Activated naive CD4-positive, alpha-beta T cell treated with anti-CD3 and anti-CD28 coated beads for 36 hours (primary cell): Measurements from ENCODE around the gene CELSR1. TPM values are rescaled to one million over a fixed set of nuclear protein-coding genes. Genes with fewer than 3 reads are reported as not detected.
"Not testable (repeated sequence)": the region's sequence is repeated elsewhere in the genome, so short reads cannot be mapped to it uniquely, and the experiment has no call there.

ENCODE experiments used
- CTCF ChIA-PET: fragments of 350-600 bp; sonication (Branson Sonifier 250); formaldehyde crosslinking; loops from one replicate; lab custom pipeline; 2021; ENCODE audit warnings: antibody characterized with exemption; lab: Charles Lee
- DNase-seq: peaks from one replicate; pipeline ENCODE4 v3.0.0-alpha.2; 2020
- H3K27ac Mint-ChIP-seq: one replicate; pipeline ENCODE4 v1.8.0; 2021; ENCODE audit warnings: mild to moderate bottlenecking, mixed read lengths
- H3K27me3 Mint-ChIP-seq: one replicate; pipeline ENCODE4 v1.8.0; 2021; ENCODE audit warnings: low read depth, mixed read lengths
- H3K36me3 Mint-ChIP-seq: one replicate; pipeline ENCODE4 v1.8.0; 2021; ENCODE audit warnings: low read depth, mixed read lengths
- H3K4me1 Mint-ChIP-seq: one replicate; pipeline ENCODE4 v1.8.0; 2021; ENCODE audit warnings: low read depth, mixed read lengths
- H3K4me3 Mint-ChIP-seq: one replicate; pipeline ENCODE4 v1.8.0; 2021; ENCODE audit warnings: mild to moderate bottlenecking, moderate library complexity, mixed read lengths
- H3K9me3 Mint-ChIP-seq: one replicate; pipeline ENCODE4 v1.8.0; 2021; ENCODE audit warnings: mixed read lengths
- intact Hi-C: fragments of 100-400 bp; cut with micrococcal nuclease; formaldehyde crosslinking; loops from one replicate; pipeline ENCODE4 v1.15.1; 2023
- total RNA-seq, 2 experiments: library from RNA; stranded (reverse); gene quantifications; one replicate each; pipeline ENCODE4 v1.2.3, GENCODE V29; 2021

CELSR1 gene
- total RNA-seq, 2 experiments from 2014 or later = 0.17 to 0.25 TPM

- CTCF ChIA-PET = interaction anchor here (0.5 kb wide), 1 partner anchor 206 kb away, joined by 3 read pairs; no protein-coding TSS in a partner anchor
- Mint-ChIP-seq H3K9me3 (no peaks in the 10 kb centered on the region), H3K4me1 (no peaks in the 10 kb centered on the region), H3K4me3 (no peak overlapping the region), H3K27ac (no peak overlapping the region), H3K36me3 (peaks cover 9% of the 10 kb centered on the region), H3K27me3 (no peaks in the 10 kb centered on the region)
- intact Hi-C loops = no loop called here
- no peak for DNase-seq
Measured at GRCh38 chr22:46323162-46323561, 214.3 kb downstream of the CELSR1 start.

GRCh38 chr22:46322711-46323110, 214.7 kb downstream of the CELSR1 start:
- Mint-ChIP-seq H3K4me1 (no peaks in the 10 kb centered on the region), H3K9me3 (no peaks in the 10 kb centered on the region), H3K27me3 (no peaks in the 10 kb centered on the region)

GRCh38 chr22:46320716-46321386, 216.6 kb downstream of the CELSR1 start:
- Mint-ChIP-seq H3K27ac (no peak overlapping the region), H3K4me1 (no peaks in the 10 kb centered on the region), H3K9me3 (no peaks in the 10 kb centered on the region), H3K36me3 (peaks cover 12% of the 10 kb centered on the region), H3K27me3 (no peaks in the 10 kb centered on the region), H3K4me3 (no peak overlapping the region)
- CTCF ChIA-PET = interaction anchor here (0.6 kb wide), 1 partner anchor 330 kb away, joined by 3 read pairs; no protein-coding TSS in a partner anchor
- no peak for DNase-seq
- intact Hi-C loops = no loop called here

More at GRCh38 chr22:46322711-46323110, 214.7 kb downstream of the CELSR1 start:
- H3K4me3 Mint-ChIP-seq = no peak overlapping the region
- no peak overlapping the region for H3K27ac Mint-ChIP-seq
- DNase-seq = no peak
- CTCF ChIA-PET = interaction anchor here (0.5 kb wide), 1 partner anchor 206 kb away, joined by 3 read pairs; no protein-coding TSS in a partner anchor
- intact Hi-C loops = no loop called here
- H3K36me3 Mint-ChIP-seq = peaks cover 10% of the 10 kb centered on the region

- Mint-ChIP-seq H3K36me3 (peaks cover 12% of the 10 kb centered on the region), H3K4me1 (no peaks in the 10 kb centered on the region), H3K4me3 (no peak overlapping the region), H3K27me3 (no peaks in the 10 kb centered on the region), H3K27ac (no peak overlapping the region), H3K9me3 (no peaks in the 10 kb centered on the region)
- DNase-seq = no peak
- CTCF ChIA-PET = no interaction called here
- intact Hi-C loops = no loop called here
Measured at GRCh38 chr22:46320166-46320710, 217.2 kb downstream of the CELSR1 start.

- no peaks in the 10 kb centered on the region for H3K9me3 Mint-ChIP-seq
- intact Hi-C loops = no loop called here
- no peak overlapping the region for H3K27ac Mint-ChIP-seq
- CTCF ChIA-PET = no interaction called here
- H3K36me3 Mint-ChIP-seq = peaks cover 12% of the 10 kb centered on the region
- no peaks in the 10 kb centered on the region for H3K4me1 Mint-ChIP-seq
- H3K27me3 Mint-ChIP-seq = no peaks in the 10 kb centered on the region
- no peak for DNase-seq
- no peak overlapping the region for H3K4me3 Mint-ChIP-seq
Measured at GRCh38 chr22:46319319-46319718, 218.1 kb downstream of the CELSR1 start.

GRCh38 chr22:46318576-46318975, 218.8 kb downstream of the CELSR1 start:
- Mint-ChIP-seq H3K9me3 (no peaks in the 10 kb centered on the region), H3K4me1 (no peaks in the 10 kb centered on the region), H3K27ac (no peak overlapping the region), H3K4me3 (no peak overlapping the region), H3K36me3 (peaks cover 9% of the 10 kb centered on the region), H3K27me3 (no peaks in the 10 kb centered on the region)
- CTCF ChIA-PET = interaction anchor here (1.5 to 4.3 kb wide), 2 partner anchors 197 to 313 kb away, joined by 4 to 27 read pairs; no protein-coding TSS in a partner anchor
- intact Hi-C loops = no loop called here
- no peak for DNase-seq

GRCh38 chr22:46317646-46318045, 219.8 kb downstream of the CELSR1 start:
- DNase-seq = no peak
- Mint-ChIP-seq H3K4me3 (no peak overlapping the region), H3K4me1 (no peaks in the 10 kb centered on the region), H3K36me3 (peaks cover 9% of the 10 kb centered on the region), H3K27me3 (no peaks in the 10 kb centered on the region), H3K27ac (no peak overlapping the region), H3K9me3 (no peaks in the 10 kb centered on the region)
- CTCF ChIA-PET = interaction anchor here (1.5 to 4.3 kb wide), 2 partner anchors 196 to 312 kb away, joined by 4 to 27 read pairs; no protein-coding TSS in a partner anchor
- intact Hi-C loops = no loop called here

GRCh38 chr22:46315976-46316375, 221.4 kb downstream of the CELSR1 start:
- no peaks in the 10 kb centered on the region for H3K27me3 Mint-ChIP-seq

GRCh38 chr22:46312848-46313247, 224.6 kb downstream of the CELSR1 start:
- not testable (repeated sequence) for DNase-seq, H3K4me3 Mint-ChIP-seq, H3K27me3 Mint-ChIP-seq, H3K9me3 Mint-ChIP-seq, H3K4me1 Mint-ChIP-seq, H3K27ac Mint-ChIP-seq
- intact Hi-C loops = loop anchor here (5.0 kb wide), 1 partner anchor 306 kb away; no protein-coding TSS in a partner anchor
- CTCF ChIA-PET = interaction anchor here (0.9 to 2.8 kb wide), 3 partner anchors 16 to 191 kb away, joined by 3 to 14 read pairs (median 7); partner anchors contain the start of gene GTSE1
- peaks cover 23% of the 10 kb centered on the region for H3K36me3 Mint-ChIP-seq

More at GRCh38 chr22:46315976-46316375, 221.4 kb downstream of the CELSR1 start:
- no peak for DNase-seq
- no peak overlapping the region for H3K4me3 Mint-ChIP-seq
- CTCF ChIA-PET = interaction anchor here (0.7 to 4.3 kb wide), 7 partner anchors 10 to 199 kb away, joined by 3 to 27 read pairs (median 5); no protein-coding TSS in a partner anchor
- intact Hi-C loops = no loop called here
- no peaks in the 10 kb centered on the region for H3K4me1 Mint-ChIP-seq
- H3K27ac Mint-ChIP-seq = no peak overlapping the region
- no peaks in the 10 kb centered on the region for H3K9me3 Mint-ChIP-seq
- peaks cover 9% of the 10 kb centered on the region for H3K36me3 Mint-ChIP-seq

GRCh38 chr22:46312056-46312455, 225.4 kb downstream of the CELSR1 start:
- Mint-ChIP-seq H3K27ac (no peak overlapping the region), H3K36me3 (peaks cover 17% of the 10 kb centered on the region), H3K4me3 (no peak overlapping the region), H3K27me3 (no peaks in the 10 kb centered on the region), H3K4me1 (no peaks in the 10 kb centered on the region), H3K9me3 (no peaks in the 10 kb centered on the region)
- no peak for DNase-seq
- CTCF ChIA-PET = interaction anchor here (0.9 to 2.8 kb wide), 3 partner anchors 56 to 299 kb away, joined by 3 to 14 read pairs (median 3); no protein-coding TSS in a partner anchor
- intact Hi-C loops = loop anchor here (5.0 kb wide), 1 partner anchor 305 kb away; no protein-coding TSS in a partner anchor
